Activated CD4-positive, alpha-beta T cell treated with anti-CD3 and anti-CD28 coated beads, Interleukin-2, amount 50 U/mL, for 24 hours (primary cell): ENCODE data around the gene ALOXE3.

Experiments used
- DNase-seq, 2 donors: peaks; one replicate each; pipeline ENCODE4 v3.0.0-alpha.2; 2020; ENCODE audit warnings: low read depth in 1 of 2, low spot score in 1 of 2

The ALOXE3 gene

GRCh38 chr17:8055851-8056231 is 62.5 kb downstream of the ALOXE3 start:
- DNase-seq = no peak

DNA sequence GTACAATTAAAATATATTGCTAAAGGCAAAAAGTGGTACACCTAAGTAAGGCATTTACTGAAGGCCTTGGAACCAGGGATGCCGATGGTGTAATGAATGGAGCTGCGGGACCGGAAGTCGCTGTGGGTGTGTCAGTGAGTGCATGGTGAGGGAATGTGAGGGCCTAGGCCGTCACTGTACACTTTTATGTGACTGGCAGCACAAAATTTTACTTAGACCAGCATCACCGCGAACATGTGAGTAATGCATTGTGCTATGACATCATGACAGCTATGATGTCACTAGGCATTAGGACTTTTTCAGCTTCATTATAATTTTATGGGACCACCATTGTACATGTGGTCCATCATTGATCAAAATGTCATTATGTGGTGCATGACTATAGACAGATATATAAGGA is 64.7 kb downstream of the ALOXE3 start:
- no peak for DNase-seq

DNA sequence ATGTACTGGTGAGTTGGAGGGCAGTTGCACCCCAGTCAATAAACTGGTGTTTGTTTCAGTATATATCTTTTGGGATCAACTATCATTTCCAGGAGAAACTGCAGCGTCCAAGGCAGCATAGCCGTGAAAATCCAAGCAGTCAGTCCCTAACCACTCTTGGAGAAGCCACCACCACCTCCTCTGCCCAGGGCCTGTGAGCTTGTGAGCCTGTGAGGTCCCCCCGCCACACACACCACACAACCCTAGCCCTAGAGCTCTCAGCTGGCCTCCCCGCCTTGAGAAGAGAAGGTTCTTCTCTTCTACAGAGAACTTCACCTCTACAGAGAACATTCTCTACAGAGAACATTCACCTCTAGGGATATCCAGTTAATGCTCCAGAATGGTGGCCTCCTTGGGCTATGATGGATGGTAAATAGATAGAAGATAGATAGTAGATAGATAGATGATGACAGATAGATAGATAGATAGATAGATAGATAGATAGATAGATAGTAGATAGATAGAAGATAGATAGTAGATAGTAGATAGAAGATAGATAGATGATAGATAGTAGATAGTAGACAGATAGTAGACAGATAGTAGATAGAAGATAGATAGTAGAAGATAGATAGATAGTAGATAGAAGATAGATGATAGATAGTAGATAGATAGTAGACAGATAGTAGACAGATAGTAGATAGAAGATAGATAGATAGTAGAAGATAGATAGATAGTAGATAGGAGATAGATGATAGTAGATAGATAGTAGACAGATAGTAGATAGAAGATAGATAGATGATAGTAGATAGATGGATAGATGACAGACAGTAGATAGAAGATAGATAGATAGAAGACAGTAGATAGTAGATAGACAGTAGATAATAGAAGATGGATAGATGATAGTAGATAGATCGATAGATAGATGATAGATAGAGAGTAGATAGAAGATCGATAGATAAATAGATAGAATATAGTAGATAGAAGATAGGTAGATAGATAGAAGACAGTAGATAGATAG is 65.8 kb downstream of the ALOXE3 start:
- no peak for DNase-seq

GRCh38 chr17:8051831-8052230 is 66.5 kb downstream of the ALOXE3 start:
- DNase-seq = no peak

GRCh38 chr17:8048736-8049135 is 69.6 kb downstream of the ALOXE3 start:
- DNase-seq = no peak

GRCh38 chr17:8048236-8048635 is 70.1 kb downstream of the ALOXE3 start:
- DNase-seq = no peak

DNA sequence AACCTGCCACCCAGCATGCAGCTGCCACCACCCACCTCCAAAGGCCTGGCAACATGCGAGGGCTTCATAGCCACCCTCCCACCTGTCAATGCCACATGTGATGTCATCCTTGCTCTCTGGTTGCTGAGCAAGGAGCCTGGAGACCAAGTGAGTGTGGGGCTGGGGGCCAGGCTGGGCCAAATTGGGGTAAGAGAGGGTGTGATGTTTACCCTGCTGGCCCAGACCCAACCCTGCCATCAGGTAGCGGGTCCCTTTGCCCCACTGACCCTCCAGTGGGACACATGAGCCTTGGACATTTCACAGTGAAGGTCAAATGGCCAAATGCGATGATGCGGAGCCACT is 70.6 kb downstream of the ALOXE3 start:
- DNase-seq = no peak

GRCh38 chr17:8046929-8047768 is 71.2 kb downstream of the ALOXE3 start:
- DNase-seq = no peak

- no peak for DNase-seq
Measured at GRCh38 chr17:8046306-8046928, 71.9 kb downstream of the ALOXE3 start.
